ENCODE results near the gene ZNF629.
A peak's percentile ranks its signal among the peaks of the same experiment; 100 is the strongest.

Gene ZNF629

DNA sequence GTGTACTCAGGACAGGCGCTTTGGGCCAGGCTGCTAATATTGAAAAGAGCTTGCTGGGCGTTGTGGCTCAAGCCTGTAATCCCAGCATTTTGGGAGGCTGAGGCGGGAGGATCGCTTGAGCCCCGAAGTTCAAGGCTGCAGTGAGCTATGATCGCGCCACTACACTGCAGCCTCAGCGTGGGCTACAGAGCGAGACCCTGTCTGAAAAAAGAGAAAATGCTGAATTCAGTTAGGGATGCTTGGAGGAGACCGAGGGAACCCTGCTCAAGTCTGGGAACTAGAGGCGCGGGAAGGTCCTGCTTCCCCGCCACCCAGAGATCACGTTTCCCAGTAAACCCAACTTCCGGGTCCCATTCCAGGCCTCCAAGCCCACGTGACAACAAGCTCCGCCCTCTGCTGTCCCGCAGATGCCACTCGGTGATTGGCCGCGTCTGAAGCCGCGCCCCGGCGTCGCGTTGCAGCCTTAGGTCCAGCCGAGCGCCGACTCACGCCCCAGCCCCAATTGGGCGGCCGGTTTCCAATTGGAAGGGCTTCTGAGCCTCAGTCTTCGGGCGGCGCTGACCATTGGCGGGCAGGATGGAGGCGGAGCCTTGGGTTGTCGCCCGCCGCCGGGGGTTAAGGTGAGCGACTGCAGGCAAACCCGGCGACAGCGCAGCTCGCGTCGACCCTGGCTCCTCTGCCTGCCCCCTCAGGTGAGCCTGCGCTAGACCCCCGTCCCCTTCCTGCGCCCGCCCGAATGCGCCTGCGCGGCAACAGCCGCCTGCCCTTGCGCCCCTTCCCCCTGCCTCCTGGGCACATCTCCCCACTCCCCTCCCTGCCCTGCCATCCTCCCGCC lies 39.0 kb downstream of the ZNF629 start, which contains the start of gene PHKG2:
PHKG2 (plus strand) TSS at position 627 of the 835 bp plus-strand sequence. CDS start 396 bp downstream, outside the sequence.
- no peak for TF ChIP-seq CTCF (IDR thresholded peaks at IDR 0.05; ENCODE audit: low read length)
- TF ChIP-seq EZH2 (optimal IDR thresholded peaks at IDR 0.05; ENCODE audit: low read depth, low read length): no peak
- TF ChIP-seq EZH2phosphoT487 (IDR thresholded peaks at IDR 0.05; ENCODE audit: low read length): no peak
- H3K9me3 ChIP-seq (replicated peaks; ENCODE audit: insufficient read depth, low read length): no peaks in the 10 kb centered on the region
- H3K9me2 ChIP-seq (replicated peaks; ENCODE audit: insufficient read depth, low read length): no peaks in the 10 kb centered on the region
- peak within 1 kb of the TSS; percentile 88 for H2AFZ ChIP-seq (ENCODE audit: low read length)
- H3F3A ChIP-seq (ENCODE audit: insufficient read depth, low read length): peaks cover 12% of the 10 kb centered on the region
- H3K4me2 ChIP-seq (ENCODE audit: low read depth, low read length): peak within 1 kb of the TSS; percentile 83
- no peaks in the 10 kb centered on the region for H3K36me3 ChIP-seq (replicated peaks; ENCODE audit: insufficient read depth, low read length)
- H3K79me2 ChIP-seq (ENCODE audit: low read length): peaks cover 24% of the 10 kb centered on the region
- H3K9ac ChIP-seq (ENCODE audit: low read length): peak within 1 kb of the TSS; percentile 59; the same call in 1 of the 2 replicates
- H4K20me1 ChIP-seq (ENCODE audit: insufficient read depth, low read length): no peaks in the 10 kb centered on the region
- peak within 1 kb of the TSS; percentile 22; the same call in 1 of the 2 replicates for H3K27ac ChIP-seq (ENCODE audit: low read length)
- H3K4me3 ChIP-seq (ENCODE audit: low read length): peak within 1 kb of the TSS; percentile 68
- peak; percentile 99 for DNase-seq
- no peaks in the 10 kb centered on the region for H3K27me3 ChIP-seq (replicated peaks; ENCODE audit: insufficient read depth, low read length)
- H3K4me1 ChIP-seq (ENCODE audit: low read length): no peaks in the 10 kb centered on the region

DNA sequence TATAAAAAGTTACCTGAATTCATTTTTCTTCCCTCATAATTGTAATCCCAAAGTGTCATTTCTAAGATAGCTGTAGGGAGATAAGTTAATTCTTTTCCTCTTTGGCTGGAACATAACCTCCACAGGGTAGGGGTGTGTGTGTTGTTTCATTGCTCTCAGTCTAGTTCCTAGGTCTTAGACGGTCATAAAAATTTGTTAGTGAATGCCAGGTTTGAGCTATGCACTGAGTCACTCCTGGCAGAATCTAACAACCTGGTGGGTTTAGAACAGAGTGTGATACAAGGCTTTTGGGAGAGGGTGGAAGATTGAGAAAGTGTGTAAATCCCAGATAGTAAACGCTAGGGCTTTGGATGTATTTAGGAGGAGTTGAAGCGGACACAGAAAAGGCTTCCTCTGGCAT lies 39.7 kb downstream of the ZNF629 start:
- H4K20me1 ChIP-seq (ENCODE audit: insufficient read depth, low read length): no peaks in the 10 kb centered on the region
- peak overlapping the region; percentile 22; the same call in 1 of the 2 replicates for H3K27ac ChIP-seq (ENCODE audit: low read length)
- peak overlapping the region; percentile 83; the same call in 1 of the 2 replicates for H3K4me2 ChIP-seq (ENCODE audit: low read depth, low read length)
- H3K4me3 ChIP-seq (ENCODE audit: low read length): peak overlapping the region; percentile 68; the same call in 1 of the 2 replicates
- no peak for TF ChIP-seq CTCF (IDR thresholded peaks at IDR 0.05; ENCODE audit: low read length)
- no peak for TF ChIP-seq EZH2 (optimal IDR thresholded peaks at IDR 0.05; ENCODE audit: low read depth, low read length)
- TF ChIP-seq EZH2phosphoT487 (IDR thresholded peaks at IDR 0.05; ENCODE audit: low read length): no peak
- peaks cover 24% of the 10 kb centered on the region for H3K79me2 ChIP-seq (ENCODE audit: low read length)
- no peaks in the 10 kb centered on the region for H3K36me3 ChIP-seq (replicated peaks; ENCODE audit: insufficient read depth, low read length)
- peak overlapping the region; percentile 88 for H2AFZ ChIP-seq (ENCODE audit: low read length)
- H3K9me2 ChIP-seq (replicated peaks; ENCODE audit: insufficient read depth, low read length): no peaks in the 10 kb centered on the region
- H3K4me1 ChIP-seq (ENCODE audit: low read length): no peaks in the 10 kb centered on the region
- H3K9ac ChIP-seq (ENCODE audit: low read length): peak overlapping the region; percentile 59; the same call in 1 of the 2 replicates
- no peaks in the 10 kb centered on the region for H3K9me3 ChIP-seq (replicated peaks; ENCODE audit: insufficient read depth, low read length)
- DNase-seq: peak; percentile 7
- no peaks in the 10 kb centered on the region for H3K27me3 ChIP-seq (replicated peaks; ENCODE audit: insufficient read depth, low read length)
- H3F3A ChIP-seq (ENCODE audit: insufficient read depth, low read length): peaks cover 12% of the 10 kb centered on the region

DNA sequence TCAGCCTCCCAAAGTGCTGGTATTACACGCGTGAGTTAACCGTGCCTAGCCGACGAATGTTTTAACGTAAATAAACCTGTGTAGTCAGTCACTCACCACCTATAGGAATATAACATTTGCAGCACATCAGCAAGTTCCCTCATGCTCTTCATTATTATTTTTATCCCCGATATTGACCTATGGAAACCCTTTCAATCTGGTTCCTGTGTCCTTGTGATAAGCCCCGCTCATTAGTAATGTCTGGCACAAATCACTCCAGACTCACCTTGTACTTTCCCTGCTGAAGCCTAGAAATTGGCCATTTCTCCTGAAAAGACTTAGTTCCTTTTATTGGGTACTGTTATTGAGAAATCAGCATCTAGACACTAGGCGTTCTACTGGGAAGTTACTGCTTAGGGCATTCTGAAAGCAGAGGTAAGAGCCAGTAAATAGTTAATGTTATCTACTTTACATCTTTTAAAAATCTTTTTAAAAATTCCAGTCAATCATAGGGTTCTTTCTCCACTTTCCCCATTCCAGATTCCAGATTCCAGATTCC lies 40.3 kb downstream of the ZNF629 start:
- H3K9me3 ChIP-seq (replicated peaks; ENCODE audit: insufficient read depth, low read length): no peaks in the 10 kb centered on the region
- no peak overlapping the region for H3K4me2 ChIP-seq (ENCODE audit: low read depth, low read length)
- H2AFZ ChIP-seq (ENCODE audit: low read length): no peak overlapping the region
- no peaks in the 10 kb centered on the region for H3K27me3 ChIP-seq (replicated peaks; ENCODE audit: insufficient read depth, low read length)
- no peak overlapping the region for H3K9ac ChIP-seq (ENCODE audit: low read length)
- no peaks in the 10 kb centered on the region for H3K36me3 ChIP-seq (replicated peaks; ENCODE audit: insufficient read depth, low read length)
- TF ChIP-seq EZH2 (optimal IDR thresholded peaks at IDR 0.05; ENCODE audit: low read depth, low read length) (no peak), EZH2phosphoT487 (IDR thresholded peaks at IDR 0.05; ENCODE audit: low read length) (no peak)
- no peaks in the 10 kb centered on the region for H4K20me1 ChIP-seq (ENCODE audit: insufficient read depth, low read length)
- no peak overlapping the region for H3K27ac ChIP-seq (ENCODE audit: low read length)
- H3K4me3 ChIP-seq (ENCODE audit: low read length): no peak overlapping the region
- no peak for DNase-seq
- H3F3A ChIP-seq (ENCODE audit: insufficient read depth, low read length): peaks cover 12% of the 10 kb centered on the region
- H3K79me2 ChIP-seq (ENCODE audit: low read length): peaks cover 24% of the 10 kb centered on the region
- no peaks in the 10 kb centered on the region for H3K9me2 ChIP-seq (replicated peaks; ENCODE audit: insufficient read depth, low read length)
- no peaks in the 10 kb centered on the region for H3K4me1 ChIP-seq (ENCODE audit: low read length)
